ENCODE measurements around the gene ARHGAP28.
"Not testable (repeated sequence)": the region's sequence is repeated elsewhere in the genome, so short reads cannot be mapped to it uniquely, and the experiment has no call there.

Gene ARHGAP28

GRCh38 chr18:6820314-6820713, 90.8 kb downstream of the ARHGAP28 start:
- DNase-seq (ENCODE audit: low read depth) = no peak

GRCh38 chr18:6821356-6821755, 91.8 kb downstream of the ARHGAP28 start:
- no peak for DNase-seq (ENCODE audit: low read depth)

- not testable (repeated sequence) for DNase-seq (ENCODE audit: low read depth)
Measured at GRCh38 chr18:6827161-6827560, 97.6 kb downstream of the ARHGAP28 start.

GRCh38 chr18:6827566-6827965, 98.0 kb downstream of the ARHGAP28 start:
- not testable (repeated sequence) for DNase-seq (ENCODE audit: low read depth)

- DNase-seq (ENCODE audit: low read depth) = no peak
Measured at GRCh38 chr18:6830916-6831315, 101.4 kb downstream of the ARHGAP28 start.

- DNase-seq (ENCODE audit: low read depth) = no peak
Measured at GRCh38 chr18:6835345-6835744, 105.8 kb downstream of the ARHGAP28 start.

- no peak for DNase-seq (ENCODE audit: low read depth)
Measured at GRCh38 chr18:6836331-6836730, 106.8 kb downstream of the ARHGAP28 start.

- no peak for DNase-seq (ENCODE audit: low read depth)
Measured at GRCh38 chr18:6837904-6838303, 108.4 kb downstream of the ARHGAP28 start.

- DNase-seq (ENCODE audit: low read depth) = no peak
Measured at GRCh38 chr18:6842081-6842480, 112.6 kb downstream of the ARHGAP28 start.

GRCh38 chr18:6843308-6843707, 113.8 kb downstream of the ARHGAP28 start:
- DNase-seq (ENCODE audit: low read depth) = no peak

GRCh38 chr18:6845521-6845920, 116.0 kb downstream of the ARHGAP28 start:
- not testable (repeated sequence) for DNase-seq (ENCODE audit: low read depth)

GRCh38 chr18:6850396-6850795, 120.9 kb downstream of the ARHGAP28 start:
- no peak for DNase-seq (ENCODE audit: low read depth)

GRCh38 chr18:6851480-6851879, 122.0 kb downstream of the ARHGAP28 start:
- no peak for DNase-seq (ENCODE audit: low read depth)

GRCh38 chr18:6854811-6855210, 125.3 kb downstream of the ARHGAP28 start:
- DNase-seq (ENCODE audit: low read depth) = no peak

- DNase-seq (ENCODE audit: low read depth) = no peak
Measured at GRCh38 chr18:6855767-6856166, 126.3 kb downstream of the ARHGAP28 start.

- DNase-seq (ENCODE audit: low read depth) = no peak
Measured at GRCh38 chr18:6857300-6857699, 127.8 kb downstream of the ARHGAP28 start.

GRCh38 chr18:6859676-6860422, 130.3 kb downstream of the ARHGAP28 start:
- DNase-seq (ENCODE audit: low read depth) = no peak

- DNase-seq (ENCODE audit: low read depth) = no peak
Measured at GRCh38 chr18:6860804-6861448, 131.4 kb downstream of the ARHGAP28 start.

- no peak for DNase-seq (ENCODE audit: low read depth)
Measured at GRCh38 chr18:6865251-6865650, 135.7 kb downstream of the ARHGAP28 start.

- no peak for DNase-seq (ENCODE audit: low read depth)
Measured at GRCh38 chr18:6866552-6867085, 137.1 kb downstream of the ARHGAP28 start.

GRCh38 chr18:6868033-6868432, 138.5 kb downstream of the ARHGAP28 start:
- DNase-seq (ENCODE audit: low read depth) = no peak

GRCh38 chr18:6871566-6871965, 142.1 kb downstream of the ARHGAP28 start:
- no peak for DNase-seq (ENCODE audit: low read depth)

GRCh38 chr18:6873040-6873751, 143.7 kb downstream of the ARHGAP28 start:
- DNase-seq (ENCODE audit: low read depth) = no peak

Data from ELR (cell line).